Activated CD4-positive, alpha-beta T cell treated with anti-CD3 and anti-CD28 coated beads for 48 hours (primary cell): ENCODE results near the gene ACADL.

Experiments
- DNase-seq: peaks from one replicate; pipeline ENCODE4 v3.0.0-alpha.2; 2020

Gene ACADL

GRCh38 chr2:210169516-210170195 lies 55.6 kb downstream of the ACADL start:
- no peak for DNase-seq

GRCh38 chr2:210167227-210167626 lies 58.0 kb downstream of the ACADL start:
- no peak for DNase-seq

DNA sequence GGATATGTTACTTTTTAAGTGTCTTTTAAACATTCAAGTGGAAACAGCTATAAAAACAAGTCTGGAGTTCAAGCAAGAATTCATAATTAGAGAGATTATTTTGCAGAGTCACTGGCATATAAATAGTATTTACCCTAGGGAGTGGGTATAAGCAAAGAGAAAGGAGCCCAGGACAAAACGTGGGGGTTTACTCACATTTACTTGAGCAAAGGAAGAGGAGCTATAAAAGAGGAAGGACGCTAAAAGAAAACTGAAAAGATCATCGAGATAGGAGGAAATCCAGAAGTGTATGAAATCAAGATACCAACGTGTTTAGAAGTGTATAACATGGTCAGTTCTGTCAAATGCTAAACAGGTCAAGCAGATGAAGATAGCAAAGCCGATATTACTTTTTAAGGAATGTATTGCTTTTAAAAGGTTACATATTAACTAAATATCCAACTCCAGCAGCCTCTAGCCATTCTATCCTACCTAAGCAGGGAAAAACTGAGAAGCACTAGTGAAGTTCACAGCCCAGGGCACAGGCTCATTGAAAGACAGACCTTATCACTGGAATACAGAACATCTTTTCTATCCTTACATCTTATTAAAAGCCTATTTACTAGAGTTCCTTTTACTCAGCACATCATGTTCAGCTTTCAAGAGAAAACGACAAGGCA lies 62.7 kb downstream of the ACADL start:
- no peak for DNase-seq

- DNase-seq, result no peak
These were observed 66.2 kb downstream of the ACADL start for GRCh38 chr2:210159059-210159458.

GRCh38 chr2:210158236-210158635 lies 67.0 kb downstream of the ACADL start:
- DNase-seq, result no peak

DNA sequence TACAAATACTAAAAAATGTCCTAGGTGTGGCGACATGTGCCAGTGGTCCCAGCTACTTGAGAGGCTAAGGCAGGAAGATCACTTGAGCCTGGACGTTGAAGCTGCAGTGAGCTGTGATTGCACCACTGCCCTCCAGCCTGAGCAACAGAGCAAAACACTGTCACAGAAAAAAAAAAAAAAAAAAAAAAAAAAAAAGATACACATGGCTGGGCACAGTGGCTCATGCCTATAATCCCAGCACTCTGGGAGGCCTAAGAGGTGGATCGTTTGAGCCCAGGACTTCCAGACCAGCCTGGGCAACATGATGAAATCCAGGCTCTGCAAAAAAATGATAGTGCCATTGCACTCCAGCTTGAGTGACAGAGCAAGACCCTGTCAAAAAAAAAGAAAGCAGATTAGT lies 67.7 kb downstream of the ACADL start:
- DNase-seq, result no peak

DNA sequence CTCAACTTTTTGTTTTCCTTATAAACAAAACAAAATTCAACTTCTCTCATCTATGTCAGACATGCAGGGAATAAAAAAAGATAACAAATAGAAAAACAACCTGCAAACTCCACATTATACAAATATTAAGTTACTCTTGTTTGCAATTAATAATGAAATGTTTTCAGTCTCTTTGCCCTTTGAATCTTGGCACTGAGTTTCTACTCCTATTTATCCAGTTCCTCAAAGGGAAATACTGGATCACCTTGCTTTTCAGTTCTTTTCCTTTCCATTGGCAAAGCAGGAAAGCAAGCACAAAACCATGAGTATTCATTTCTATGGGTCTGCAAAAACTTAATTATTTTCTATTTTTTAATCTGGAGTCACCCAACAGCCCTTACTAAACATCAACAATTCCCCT lies 77.6 kb downstream of the ACADL start:
- no peak for DNase-seq
